Stomach (tissue), 9 donors: ENCODE data around the gene PRKCE. TPM values are rescaled to one million over a fixed set of nuclear protein-coding genes. Genes with fewer than 3 reads are reported as not detected.
"Not testable (repeated sequence)": the region's sequence is repeated elsewhere in the genome, so short reads cannot be mapped to it uniquely, and the experiment has no call there.

Experiments
- DNase-seq, 2 donors: peaks; one replicate each; pipeline versions ENCODE4 v3.0.0 to v3.0.0-alpha.2; 2013 to 2019
- H3K27ac ChIP-seq, 5 donors: fragments of 200-600 bp in 4 of 5; sonication (generic) in 4 of 5; one replicate each; pipeline ENCODE4 v1.5.1; 2013 to 2019; ENCODE audit warnings: mild to moderate bottlenecking in 1 of 5, moderate library complexity in 1 of 5
- H3K27me3 ChIP-seq, 3 donors: fragments of 200-600 bp; sonication (generic); one replicate each; pipeline ENCODE4 v1.5.1; 2017 to 2019; ENCODE audit warnings: mixed run types in 1 of 3
- H3K36me3 ChIP-seq, 4 donors: fragments of 200-600 bp; sonication (generic); 1 replicate in 3 of 4; 2 replicates in 1 of 4; pipeline ENCODE4 v1.5.1; 2016 to 2019
- H3K4me1 ChIP-seq, 4 donors: fragments of 200-600 bp; sonication (generic); one replicate each; pipeline ENCODE4 v1.5.1; 2016 to 2019
- H3K4me3 ChIP-seq, 4 donors: fragments of 200-600 bp; sonication (generic) in 3 of 4; one replicate each; pipeline ENCODE4 v1.5.1; 2016 to 2019; ENCODE audit warnings: mild to moderate bottlenecking in 1 of 4
- H3K9me3 ChIP-seq, 4 donors: fragments of 200-600 bp; sonication (generic); one replicate each; pipeline ENCODE4 v1.5.1; 2016 to 2019
- CTCF ChIP-seq, 7 experiments: fragments of 450-650 bp in 4 of 7; fragments of 200-600 bp in 3 of 7; sonication (generic) in 3 of 7; IDR thresholded peaks; one replicate each; pipeline ENCODE4 v1.5.1; 2016 to 2019; ENCODE audit warnings: antibody characterized with exemption in 7 of 7, control low read depth in 2 of 7, mild to moderate bottlenecking in 1 of 7
- EP300 ChIP-seq: sonication (generic); formaldehyde crosslinking; IDR thresholded peaks from one replicate; pipeline ENCODE4 v1.6.1; 2017; ENCODE audit warnings: antibody characterized with exemption
- POLR2A ChIP-seq, 4 donors: fragments of 450-650 bp; IDR thresholded peaks; one replicate each; pipeline ENCODE4 v1.6.1; 2016; ENCODE audit warnings: antibody characterized with exemption in 4 of 4, control low read depth in 2 of 4, mild to moderate bottlenecking in 1 of 4, moderate library complexity in 1 of 4
- POLR2AphosphoS5 ChIP-seq, 3 donors: sonication (generic); formaldehyde crosslinking; IDR thresholded peaks; one replicate each; pipeline ENCODE4 v1.6.1; 2016; ENCODE audit warnings: antibody characterized with exemption in 3 of 3
- WGBS, 5 donors: extraction: QIAGEN DNeasy Blood & Tissue Kit in 3 of 5; methylation state at CpG; one replicate each; pipeline versions ENCODE4 v1.1.5 to v1.1.7; 2013 to 2018; 5-methylcytosine and 5-hydroxymethylcytosine counted together
- intact Hi-C: fragments of 100-400 bp; cut with DNase I; formaldehyde crosslinking; loops from one replicate; pipeline ENCODE4 v1.15.1; 2023; ENCODE audit warnings: low total_unique reads
- polyA plus RNA-seq, 3 donors: library from polyadenylated mRNA; stranded (reverse); fragments of 200-250 nt; gene quantifications; one replicate each; pipeline ENCODE4 v1.2.3, GENCODE V29; 2013
- total RNA-seq, 5 donors: library from RNA; depleted of rRNA; stranded (reverse); fragments of >200 nt; gene quantifications; one replicate each; pipeline versions ENCODE4 v1.1.0 to v1.2.3, GENCODE V29; 2014 to 2016
- donor health status: healthy with polysubstance abuse.
- donor health status: Bipolar disorder and iron deficiency.
- donor health status: healthy.

Gene PRKCE
- total and polyA plus RNA-seq, 8 donors, result 2.0 to 92.0 (median 10.0) TPM

GRCh38 chr2:45856391-45857274 lies 205.2 kb downstream of the PRKCE start:
- WGBS, 5 donors, result 80 to 92% (median 90%) methylated on average over 9 of the region's 9 CpGs
- TF ChIP-seq POLR2AphosphoS5 (IDR thresholded peaks at IDR 0.05), result peak in 1 of 3 donors; percentile 17
- no peak for TF ChIP-seq EP300
- H3K36me3 ChIP-seq, result no peaks in the 10 kb centered on the region
- peaks cover 31 to 89% (median 53%) of the 10 kb centered on the region in 4 donors for H3K4me1 ChIP-seq
- H3K27me3 ChIP-seq, result no peaks in the 10 kb centered on the region
- no peak for DNase-seq
- peak overlapping the region in 2 of 5 donors; percentile 41 to 55 for H3K27ac ChIP-seq
- no peaks in the 10 kb centered on the region for H3K9me3 ChIP-seq
- H3K4me3 ChIP-seq, result no peak overlapping the region
- intact Hi-C loops, result no loop called here

GRCh38 chr2:45857275-45857609 lies 205.8 kb downstream of the PRKCE start:
- DNase-seq, result peak in 1 of 2 donors; percentile 54
- H3K9me3 ChIP-seq, result no peaks in the 10 kb centered on the region
- TF ChIP-seq POLR2AphosphoS5 (IDR thresholded peaks at IDR 0.05), result no peak
- no peak for TF ChIP-seq POLR2A (IDR thresholded peaks at IDR 0.05)
- TF ChIP-seq EP300, result no peak
- no peak for TF ChIP-seq CTCF (IDR thresholded peaks at IDR 0.05)
- H3K27ac ChIP-seq, result peak overlapping the region in 4 of 5 donors; percentile 14 to 55 (median 34)
- H3K36me3 ChIP-seq, result no peaks in the 10 kb centered on the region
- 54 to 82% (median 77%) methylated on average over 4 of the region's 4 CpGs for WGBS, 5 donors
- peaks cover 25 to 86% (median 49%) of the 10 kb centered on the region in 4 donors for H3K4me1 ChIP-seq
- intact Hi-C loops, result no loop called here
- H3K4me3 ChIP-seq, result no peak overlapping the region
- no peaks in the 10 kb centered on the region for H3K27me3 ChIP-seq

GRCh38 chr2:45857867-45858520 lies 206.5 kb downstream of the PRKCE start:
- intact Hi-C loops, result no loop called here
- 38 to 55% (median 47%) methylated on average over 11 of the region's 11 CpGs for WGBS, 5 donors
- Histone ChIP-seq H3K36me3 (no peaks in the 10 kb centered on the region), H3K4me3 (no peak overlapping the region), H3K9me3 (no peaks in the 10 kb centered on the region), H3K27ac (peak overlapping the region in 4 of 5 donors; percentile 18 to 55 (median 48)), H3K4me1 (peaks cover 20 to 86% (median 51%) of the 10 kb centered on the region in 4 donors), H3K27me3 (no peaks in the 10 kb centered on the region)
- TF ChIP-seq CTCF (IDR thresholded peaks at IDR 0.05) (no peak), POLR2AphosphoS5 (IDR thresholded peaks at IDR 0.05) (peak in 2 of 3 donors; percentile 1 to 46)
- peak; percentile 35 to 77 for DNase-seq

- 78 to 93% (median 86%) methylated on average over 5 of the region's 5 CpGs for WGBS, 5 donors
- intact Hi-C loops, H3K4me3 ChIP-seq, DNase-seq, H3K36me3 ChIP-seq, H3K27me3 ChIP-seq, H3K9me3 ChIP-seq, H3K27ac ChIP-seq: not testable (repeated sequence)
- peaks cover 20 to 87% (median 53%) of the 10 kb centered on the region in 4 donors for H3K4me1 ChIP-seq
These were observed 207.4 kb downstream of the PRKCE start for GRCh38 chr2:45858872-45859271.

GRCh38 chr2:45859682-45860081 lies 208.2 kb downstream of the PRKCE start:
- Histone ChIP-seq H3K36me3 (no peaks in the 10 kb centered on the region), H3K27me3 (no peaks in the 10 kb centered on the region), H3K27ac (peak overlapping the region in 3 of 5 donors; percentile 44 to 67 (median 65)), H3K4me1 (peaks cover 20 to 79% (median 52%) of the 10 kb centered on the region in 4 donors), H3K9me3 (no peaks in the 10 kb centered on the region), H3K4me3 (no peak overlapping the region)
- 27 to 53% (median 36%) methylated on average over 1 of the region's 1 CpG for WGBS, 5 donors
- no peak for DNase-seq
- TF ChIP-seq EP300, result no peak
- no peak for TF ChIP-seq POLR2A (IDR thresholded peaks at IDR 0.05)
- TF ChIP-seq POLR2AphosphoS5 (IDR thresholded peaks at IDR 0.05), result no peak
- TF ChIP-seq CTCF (IDR thresholded peaks at IDR 0.05), result no peak
- intact Hi-C loops, result no loop called here
